CD4-positive, alpha-beta T cell (primary cell): ENCODE measurements around the gene EID2. TPM values are rescaled to one million over a fixed set of nuclear protein-coding genes. Genes with fewer than 3 reads are reported as not detected.

ENCODE experiments used
- ATAC-seq: fragments of 200-7000 bp; cut with Tn5 transposase; one replicate; pipeline ENCODE4 v1.10.0; 2022; ENCODE audit warnings: mild to moderate bottlenecking; ENCODE audit not compliant: poor library complexity
- CTCF ChIA-PET: fragments of 350-600 bp; sonication (Branson Sonifier 250); formaldehyde crosslinking; loops from one replicate; lab custom pipeline; 2021; ENCODE audit warnings: antibody characterized with exemption, inconsistent platforms; lab: Charles Lee
- POLR2A ChIA-PET: fragments of 350-600 bp; sonication (Branson Sonifier 250); formaldehyde crosslinking; loops from one replicate; lab custom pipeline; 2021; ENCODE audit warnings: antibody characterized with exemption, inconsistent platforms; lab: Charles Lee
- DNase-seq, 14 experiments: peaks; one replicate each; pipeline ENCODE4 v3.0.0-alpha.2; 2013 to 2020; ENCODE audit warnings: mixed read lengths in 2 of 14
- H3K27ac ChIP-seq, 2 donors: one replicate each; pipeline versions ENCODE4 v1.5.1 to v1.7.0; 2013; ENCODE audit warnings: low read length in 2 of 2, low read depth in 1 of 2, mild to moderate bottlenecking in 1 of 2
- H3K27me3 ChIP-seq, 2 experiments: 1 replicate in 1 of 2; 2 replicates in 1 of 2; pipeline versions ENCODE4 v1.6.1 to v1.7.0; 2013; ENCODE audit warnings: low read length in 2 of 2, control low read depth in 1 of 2, mild to moderate bottlenecking in 1 of 2, moderate library complexity in 1 of 2; ENCODE audit not compliant: insufficient read depth in 2 of 2, control insufficient read depth in 1 of 2
- H3K36me3 ChIP-seq: one replicate; pipeline ENCODE4 v1.6.1; 2013; ENCODE audit warnings: low read length, control low read depth; ENCODE audit not compliant: insufficient read depth
- H3K4me1 ChIP-seq: one replicate; pipeline ENCODE4 v1.6.1; 2013; ENCODE audit warnings: low read length, control low read depth; ENCODE audit not compliant: insufficient read depth
- H3K4me3 ChIP-seq: one replicate; pipeline ENCODE4 v1.5.1; 2013; ENCODE audit warnings: mild to moderate bottlenecking, low read length, moderate library complexity
- H3K9me3 ChIP-seq, 2 experiments: 1 replicate in 1 of 2; 2 replicates in 1 of 2; pipeline versions ENCODE4 v1.6.1 to v1.7.0; 2013; ENCODE audit warnings: low read length in 2 of 2, mild to moderate bottlenecking in 2 of 2, control low read depth in 1 of 2, moderate library complexity in 1 of 2; ENCODE audit not compliant: control insufficient read depth in 1 of 2, insufficient read depth in 1 of 2
- H3K27ac Mint-ChIP-seq: one replicate; pipeline ENCODE4 v1.8.0; 2020; ENCODE audit warnings: mixed read lengths
- H3K27me3 Mint-ChIP-seq: one replicate; pipeline ENCODE4 v1.8.0; 2021; ENCODE audit warnings: mixed read lengths
- H3K36me3 Mint-ChIP-seq: one replicate; pipeline ENCODE4 v1.8.0; 2021; ENCODE audit warnings: low read depth, mixed read lengths
- H3K4me1 Mint-ChIP-seq: one replicate; pipeline ENCODE4 v1.8.0; 2021; ENCODE audit warnings: low read depth, mixed read lengths
- H3K4me3 Mint-ChIP-seq: one replicate; pipeline ENCODE4 v1.8.0; 2020; ENCODE audit warnings: mild to moderate bottlenecking, mixed read lengths
- H3K9me3 Mint-ChIP-seq: one replicate; pipeline ENCODE4 v1.8.0; 2020; ENCODE audit warnings: mixed read lengths
- intact Hi-C, 2 experiments: fragments of 100-400 bp; cut with DNase I in 1 of 2; cut with micrococcal nuclease in 1 of 2; formaldehyde crosslinking; loops; one replicate each; pipeline versions ENCODE4 v1.15.1 to v1.9.0; 2023 to 2025; cut with DNase I, micrococcal nuclease
- total RNA-seq, 174 experiments: library from RNA in 2 of 174; stranded (reverse) in 2 of 174; gene quantifications; one replicate each; pipeline ENCODE4 v1.2.3 and lab custom pipeline; 2021 to 2026
- TF ChIP-seq, protein P1 (sequence below): fragments of 200-600 bp; IDR thresholded peaks from one replicate; pipeline ENCODE4 v1.8.0; 2022; ENCODE audit warnings: antibody characterized with exemption, mild to moderate bottlenecking

EID2 gene
- total RNA-seq, 2 experiments from 2014 or later, result 17.2 to 18.1 TPM

- DNase-seq, result no peak
- Histone ChIP-seq H3K27me3 (peaks cover 6 to 11% of the 10 kb centered on the region in 2 experiments), H3K36me3 (no peaks in the 10 kb centered on the region), H3K27ac (no peak overlapping the region), H3K4me1 (peaks cover 6% of the 10 kb centered on the region), H3K9me3 (peaks cover 0 to 4% of the 10 kb centered on the region in 2 experiments), H3K4me3 (no peak overlapping the region)
- no peaks in the 10 kb centered on the region for H3K9me3 Mint-ChIP-seq
- ChIA-PET POLR2A (no interaction called here), CTCF (no interaction called here)
- H3K36me3 Mint-ChIP-seq, result no peaks in the 10 kb centered on the region
- no peak overlapping the region for H3K4me3 Mint-ChIP-seq
- H3K4me1 Mint-ChIP-seq, result peaks cover 13% of the 10 kb centered on the region
- peaks cover 21% of the 10 kb centered on the region for H3K27me3 Mint-ChIP-seq
- no peak for ATAC-seq
- intact Hi-C loops, result no loop called here
- TF ChIP-seq, protein P1, sequence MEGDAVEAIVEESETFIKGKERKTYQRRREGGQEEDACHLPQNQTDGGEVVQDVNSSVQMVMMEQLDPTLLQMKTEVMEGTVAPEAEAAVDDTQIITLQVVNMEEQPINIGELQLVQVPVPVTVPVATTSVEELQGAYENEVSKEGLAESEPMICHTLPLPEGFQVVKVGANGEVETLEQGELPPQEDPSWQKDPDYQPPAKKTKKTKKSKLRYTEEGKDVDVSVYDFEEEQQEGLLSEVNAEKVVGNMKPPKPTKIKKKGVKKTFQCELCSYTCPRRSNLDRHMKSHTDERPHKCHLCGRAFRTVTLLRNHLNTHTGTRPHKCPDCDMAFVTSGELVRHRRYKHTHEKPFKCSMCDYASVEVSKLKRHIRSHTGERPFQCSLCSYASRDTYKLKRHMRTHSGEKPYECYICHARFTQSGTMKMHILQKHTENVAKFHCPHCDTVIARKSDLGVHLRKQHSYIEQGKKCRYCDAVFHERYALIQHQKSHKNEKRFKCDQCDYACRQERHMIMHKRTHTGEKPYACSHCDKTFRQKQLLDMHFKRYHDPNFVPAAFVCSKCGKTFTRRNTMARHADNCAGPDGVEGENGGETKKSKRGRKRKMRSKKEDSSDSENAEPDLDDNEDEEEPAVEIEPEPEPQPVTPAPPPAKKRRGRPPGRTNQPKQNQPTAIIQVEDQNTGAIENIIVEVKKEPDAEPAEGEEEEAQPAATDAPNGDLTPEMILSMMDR, result no peak
- H3K27ac Mint-ChIP-seq, result no peak overlapping the region
These were observed 19.1 kb downstream of the EID2 start for GRCh38 chr19:39520541-39521484.

DNA sequence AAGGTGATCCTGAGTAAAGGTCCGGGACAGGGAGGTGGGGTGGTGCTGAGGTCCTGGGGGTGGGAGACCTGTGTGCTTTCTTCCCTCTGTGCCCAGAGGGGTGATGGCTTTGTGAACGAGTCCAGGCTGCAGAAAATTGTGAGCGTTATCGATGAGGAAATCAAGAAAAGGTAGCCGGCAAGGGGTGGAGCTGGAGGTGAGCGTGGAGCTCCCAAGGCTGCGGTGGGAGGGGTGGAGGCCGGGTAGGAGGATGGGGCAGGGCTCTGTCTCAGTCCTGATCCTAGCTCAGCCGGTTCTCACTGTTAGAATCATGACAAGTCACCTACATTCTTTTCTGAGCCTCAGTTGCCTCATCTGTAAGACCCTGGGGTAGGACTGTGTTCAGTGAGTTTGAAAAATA lies 21.0 kb downstream of the EID2 start:
- no peaks in the 10 kb centered on the region for H3K36me3 Mint-ChIP-seq
- Histone ChIP-seq H3K4me3 (no peak overlapping the region), H3K9me3 (peaks cover 0 to 20% of the 10 kb centered on the region in 2 experiments), H3K27ac (no peak overlapping the region), H3K36me3 (no peaks in the 10 kb centered on the region), H3K27me3 (peaks cover 24 to 29% of the 10 kb centered on the region in 2 experiments), H3K4me1 (peaks cover 19% of the 10 kb centered on the region)
- no peak for DNase-seq
- H3K27ac Mint-ChIP-seq, result no peak overlapping the region
- intact Hi-C loops, result no loop called here
- ChIA-PET POLR2A (interaction anchor here (1.1 kb wide), 1 partner anchor 74 kb away, joined by 3 read pairs; the partner anchor contains the start of gene SUPT5H), CTCF (no interaction called here)
- H3K27me3 Mint-ChIP-seq, result peaks cover 38% of the 10 kb centered on the region
- TF ChIP-seq, protein P1, result no peak
- ATAC-seq, result no peak
- no peak overlapping the region for H3K4me3 Mint-ChIP-seq
- peaks cover 19% of the 10 kb centered on the region for H3K4me1 Mint-ChIP-seq
- H3K9me3 Mint-ChIP-seq, result no peaks in the 10 kb centered on the region

DNA sequence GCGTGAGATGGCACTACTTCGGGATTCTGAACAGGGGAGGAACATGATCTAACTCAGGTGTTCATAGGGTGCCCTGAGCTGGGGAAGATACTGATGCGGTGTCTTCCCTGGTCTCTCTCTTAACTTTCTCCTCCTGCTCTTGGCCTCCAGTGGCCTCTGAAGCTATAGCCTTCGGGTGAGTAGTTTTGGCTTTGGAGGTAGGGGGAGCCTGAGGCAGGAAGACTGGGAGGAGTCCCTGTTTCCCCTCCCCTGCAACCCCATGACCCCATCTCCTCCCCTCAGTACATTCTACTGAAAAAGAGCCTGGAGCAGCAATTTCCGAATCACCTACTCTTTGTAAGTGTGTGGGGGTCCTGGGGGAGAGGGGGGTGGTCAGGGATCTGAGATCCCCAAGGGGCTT lies 21.5 kb downstream of the EID2 start:
- H3K27me3 ChIP-seq, result peaks cover 29 to 32% of the 10 kb centered on the region in 2 experiments
- no peaks in the 10 kb centered on the region for H3K9me3 Mint-ChIP-seq
- H3K4me3 ChIP-seq, result no peak overlapping the region
- ATAC-seq (no peak), DNase-seq (no peak)
- H3K36me3 Mint-ChIP-seq, result no peaks in the 10 kb centered on the region
- H3K4me1 ChIP-seq, result peaks cover 19% of the 10 kb centered on the region
- ChIA-PET CTCF (no interaction called here), POLR2A (no interaction called here)
- intact Hi-C loops, result no loop called here
- H3K4me1 Mint-ChIP-seq, result peaks cover 19% of the 10 kb centered on the region
- no peaks in the 10 kb centered on the region for H3K36me3 ChIP-seq
- TF ChIP-seq, protein P1, result no peak
- no peak overlapping the region for H3K27ac Mint-ChIP-seq
- H3K9me3 ChIP-seq, result peaks cover 0 to 20% of the 10 kb centered on the region in 2 experiments
- H3K4me3 Mint-ChIP-seq, result no peak overlapping the region
- no peak overlapping the region for H3K27ac ChIP-seq
- peaks cover 43% of the 10 kb centered on the region for H3K27me3 Mint-ChIP-seq
